Activated naive CD8-positive, alpha-beta T cell treated with anti-CD3 and anti-CD28 coated beads, Interleukin-2, amount 50 U/mL, for 24 hours (primary cell): ENCODE data around the gene FLNB.
A peak's percentile ranks its signal among the peaks of the same experiment; 100 is the strongest.

ENCODE experiments used
- ATAC-seq: fragments of 150-1000 bp; cut with Tn5 transposase; one replicate; pipeline ENCODE4 v1.10.0; 2021
- DNase-seq: peaks from one replicate; pipeline ENCODE4 v3.0.0; 2021
- H3K27ac Mint-ChIP-seq: one replicate; pipeline ENCODE4 v1.8.0; 2021; ENCODE audit warnings: mild to moderate bottlenecking, mixed read lengths
- H3K27me3 Mint-ChIP-seq: one replicate; pipeline ENCODE4 v1.8.0; 2021; ENCODE audit warnings: mixed read lengths
- H3K36me3 Mint-ChIP-seq: one replicate; pipeline ENCODE4 v1.8.0; 2021; ENCODE audit warnings: low read depth, mixed read lengths
- H3K4me1 Mint-ChIP-seq: one replicate; pipeline ENCODE4 v1.8.0; 2021; ENCODE audit warnings: mixed read lengths
- H3K4me3 Mint-ChIP-seq: one replicate; pipeline ENCODE4 v1.8.0; 2021; ENCODE audit warnings: mild to moderate bottlenecking, moderate library complexity, mixed read lengths
- H3K9me3 Mint-ChIP-seq: one replicate; pipeline ENCODE4 v1.8.0; 2021; ENCODE audit warnings: mixed read lengths

The FLNB gene

DNA sequence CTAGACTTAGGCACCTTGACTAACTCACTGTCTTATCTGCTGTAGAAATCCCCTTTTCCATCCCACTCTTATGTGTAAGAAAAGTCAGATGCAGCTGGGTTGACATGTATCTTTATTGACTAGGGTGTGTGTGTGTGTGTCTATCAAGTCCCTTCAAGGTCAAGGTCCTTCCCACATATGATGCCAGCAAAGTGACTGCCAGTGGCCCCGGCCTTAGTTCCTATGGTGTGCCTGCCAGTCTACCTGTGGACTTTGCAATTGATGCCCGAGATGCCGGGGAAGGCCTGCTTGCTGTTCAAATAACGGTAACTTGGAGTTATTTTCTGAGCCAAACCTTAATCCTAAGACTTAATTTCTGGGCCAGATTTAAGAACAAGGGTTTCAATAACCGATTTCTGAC is 126.2 kb downstream of the FLNB start:
- Mint-ChIP-seq H3K36me3 (peaks cover 22% of the 10 kb centered on the region), H3K4me1 (no peaks in the 10 kb centered on the region), H3K27ac (no peak overlapping the region), H3K27me3 (no peaks in the 10 kb centered on the region), H3K9me3 (no peaks in the 10 kb centered on the region), H3K4me3 (no peak overlapping the region)
- no peak for ATAC-seq
- no peak for DNase-seq

DNA sequence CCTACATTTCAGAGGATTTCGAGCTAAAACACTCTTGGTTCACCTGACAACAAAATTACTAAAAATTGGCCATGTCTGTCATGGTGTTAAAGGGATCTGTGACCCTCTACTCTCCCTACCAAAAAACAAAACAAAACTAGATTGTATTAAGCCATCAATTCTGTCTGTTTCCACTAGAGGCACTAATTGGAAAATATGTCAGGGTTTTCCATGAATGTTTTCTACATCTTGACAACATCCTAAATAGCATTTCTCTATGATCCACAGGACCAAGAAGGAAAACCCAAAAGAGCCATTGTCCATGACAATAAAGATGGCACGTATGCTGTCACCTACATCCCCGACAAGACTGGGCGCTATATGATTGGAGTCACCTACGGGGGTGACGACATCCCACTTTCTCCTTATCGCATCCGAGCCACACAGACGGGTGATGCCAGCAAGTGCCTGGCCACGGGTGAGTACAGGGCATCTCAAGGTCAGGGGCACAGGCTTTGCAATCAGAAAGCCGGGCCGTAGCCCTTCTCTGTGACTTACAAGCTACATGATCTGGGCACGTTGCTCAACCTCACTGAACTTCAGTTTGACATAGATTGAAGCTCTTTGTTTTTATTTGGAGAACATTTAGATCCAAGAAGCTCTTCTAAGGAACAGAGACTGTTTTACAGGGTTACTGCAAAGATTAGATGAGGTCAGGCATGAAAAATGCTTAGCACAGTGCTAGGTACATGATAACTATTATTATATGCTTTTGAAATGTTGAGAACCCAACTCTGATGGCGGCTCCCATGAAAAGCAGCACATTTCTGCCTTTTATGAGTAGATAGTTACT is 127.7 kb downstream of the FLNB start:
- no peaks in the 10 kb centered on the region for H3K27me3 Mint-ChIP-seq
- no peak overlapping the region for H3K4me3 Mint-ChIP-seq
- H3K9me3 Mint-ChIP-seq = no peaks in the 10 kb centered on the region
- peaks cover 23% of the 10 kb centered on the region for H3K36me3 Mint-ChIP-seq
- DNase-seq = no peak
- no peak for ATAC-seq
- H3K27ac Mint-ChIP-seq = no peak overlapping the region
- H3K4me1 Mint-ChIP-seq = no peaks in the 10 kb centered on the region

DNA sequence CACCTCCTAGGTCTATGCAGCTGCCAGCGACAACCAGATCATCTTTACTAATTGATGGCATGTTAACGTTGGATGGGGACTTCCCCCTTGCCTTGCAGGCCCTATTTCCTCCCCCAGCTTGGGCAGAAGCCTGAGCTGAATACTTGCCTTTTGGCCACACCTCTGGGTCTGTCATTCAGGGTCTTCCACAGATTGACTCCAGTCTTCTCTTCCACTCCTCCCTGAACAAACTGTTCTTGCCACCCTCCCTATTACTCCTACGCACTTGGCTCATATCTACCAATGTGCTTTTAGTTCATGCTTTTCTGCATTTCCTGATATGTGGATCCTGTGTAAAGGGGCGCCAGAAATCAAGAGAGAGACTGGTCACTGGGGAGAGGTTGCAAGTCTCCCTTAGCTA is 129.1 kb downstream of the FLNB start:
- Mint-ChIP-seq H3K4me1 (no peaks in the 10 kb centered on the region), H3K4me3 (no peak overlapping the region), H3K27me3 (no peaks in the 10 kb centered on the region), H3K9me3 (no peaks in the 10 kb centered on the region), H3K36me3 (peaks cover 23% of the 10 kb centered on the region), H3K27ac (no peak overlapping the region)
- DNase-seq = no peak
- ATAC-seq = no peak

DNA sequence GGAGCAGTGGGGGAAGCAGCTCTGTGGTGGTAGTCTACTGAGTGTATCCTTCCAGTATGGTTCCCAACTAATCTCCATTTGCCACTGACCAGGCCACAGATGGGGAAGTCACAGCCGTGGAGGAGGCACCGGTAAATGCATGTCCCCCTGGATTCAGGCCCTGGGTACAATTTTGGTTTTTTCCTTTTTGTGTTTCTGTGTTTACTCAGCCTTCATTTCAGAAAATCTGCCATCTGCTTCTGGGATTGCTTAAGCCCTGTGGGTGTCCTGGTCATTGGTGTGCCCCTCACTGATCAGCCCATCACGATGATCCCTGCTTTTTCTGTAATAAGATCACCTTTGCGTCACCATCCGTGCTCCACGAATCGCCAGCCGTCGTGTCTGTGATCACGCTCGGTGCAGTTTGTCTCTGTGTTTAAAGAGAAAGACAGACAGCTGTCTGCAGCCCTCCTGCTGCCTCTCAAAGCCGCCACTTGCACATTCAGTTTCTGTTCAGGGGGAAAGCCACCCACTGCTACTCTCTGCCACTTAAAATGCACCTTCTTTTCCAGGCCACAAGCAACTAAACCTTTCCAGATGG is 133.6 kb downstream of the FLNB start:
- peaks cover 14% of the 10 kb centered on the region for H3K36me3 Mint-ChIP-seq
- DNase-seq (no peak), ATAC-seq (no peak)
- H3K27me3 Mint-ChIP-seq = no peaks in the 10 kb centered on the region
- H3K4me3 Mint-ChIP-seq = no peak overlapping the region
- H3K9me3 Mint-ChIP-seq = no peaks in the 10 kb centered on the region
- no peak overlapping the region for H3K27ac Mint-ChIP-seq
- H3K4me1 Mint-ChIP-seq = no peaks in the 10 kb centered on the region

DNA sequence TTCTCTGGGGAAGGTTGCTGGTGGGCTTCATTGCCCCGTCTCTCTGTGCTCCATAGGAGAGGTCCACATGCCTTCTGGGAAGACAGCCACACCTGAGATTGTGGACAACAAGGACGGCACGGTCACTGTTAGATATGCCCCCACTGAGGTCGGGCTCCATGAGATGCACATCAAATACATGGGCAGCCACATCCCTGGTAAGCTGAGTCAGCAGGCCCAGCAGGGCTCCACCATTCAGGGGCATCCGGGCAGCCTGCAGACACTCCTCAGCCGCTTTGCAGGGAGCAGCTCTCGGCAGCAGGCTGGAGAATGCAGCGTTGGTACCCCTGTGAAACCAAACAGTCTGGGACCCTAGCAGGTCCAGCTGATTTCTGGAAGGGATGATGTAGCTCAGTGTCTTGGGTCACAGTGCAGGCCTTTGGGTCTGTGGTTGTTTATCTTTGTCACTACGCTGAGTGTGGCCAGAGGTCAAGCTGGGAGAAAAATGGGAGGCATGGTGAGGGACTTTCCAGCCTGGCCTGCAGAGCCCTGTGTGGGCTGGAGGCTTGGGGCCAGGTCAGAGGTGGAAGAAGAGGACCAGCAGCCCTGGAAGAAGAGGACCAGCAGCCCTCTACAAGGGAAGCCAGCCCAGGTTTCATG is 135.3 kb downstream of the FLNB start:
- peaks cover 17% of the 10 kb centered on the region for H3K36me3 Mint-ChIP-seq

DNA sequence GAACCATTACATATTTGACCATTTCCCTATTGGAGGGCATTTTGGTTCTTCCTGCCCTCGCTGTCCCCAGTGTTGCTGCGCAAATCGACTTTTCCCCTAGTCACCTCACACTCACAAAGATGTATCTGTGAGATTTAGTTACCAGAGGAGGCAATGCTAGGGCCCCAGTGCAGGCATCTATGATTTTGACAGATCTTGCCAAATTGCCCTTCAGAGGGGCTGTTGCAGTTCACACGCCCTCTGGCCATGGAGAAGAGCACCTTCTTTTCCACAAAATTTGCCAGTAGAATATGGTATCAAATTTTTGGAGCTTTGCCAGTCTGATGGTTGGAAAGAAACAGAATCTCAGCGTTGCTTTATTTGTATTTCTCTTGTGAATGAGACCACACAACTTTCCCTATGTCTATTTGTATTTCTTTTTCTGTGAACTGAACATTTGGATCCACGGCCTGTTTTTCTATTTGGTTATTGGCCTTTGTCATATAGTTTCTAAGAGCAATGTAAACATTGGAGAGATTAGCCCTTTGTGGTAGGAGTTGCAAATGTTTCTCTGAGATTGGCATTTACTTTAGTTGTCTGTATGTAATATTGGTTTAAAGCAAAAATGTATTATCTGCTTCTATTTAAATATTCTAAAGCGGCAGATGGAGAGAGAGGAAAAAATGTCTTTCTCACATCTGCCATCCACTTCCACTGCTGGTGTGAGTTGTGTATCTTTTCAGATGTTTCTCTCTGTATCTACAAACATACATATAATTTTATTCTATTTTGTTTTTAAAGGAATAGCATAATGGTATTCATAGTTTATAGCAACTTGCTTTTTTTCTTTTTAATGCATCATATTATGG is 136.5 kb downstream of the FLNB start:
- no peaks in the 10 kb centered on the region for H3K4me1 Mint-ChIP-seq
- DNase-seq (no peak), ATAC-seq (no peak)
- no peak overlapping the region for H3K4me3 Mint-ChIP-seq
- H3K9me3 Mint-ChIP-seq = no peaks in the 10 kb centered on the region
- peaks cover 16% of the 10 kb centered on the region for H3K36me3 Mint-ChIP-seq
- H3K27me3 Mint-ChIP-seq = no peaks in the 10 kb centered on the region
- no peak overlapping the region for H3K27ac Mint-ChIP-seq

More for the DNA sequence above, 135.3 kb downstream of the FLNB start:
- Mint-ChIP-seq H3K4me3 (no peak overlapping the region), H3K27me3 (no peaks in the 10 kb centered on the region), H3K27ac (no peak overlapping the region), H3K9me3 (no peaks in the 10 kb centered on the region), H3K4me1 (no peaks in the 10 kb centered on the region)
- ATAC-seq = no peak
- DNase-seq = no peak

DNA sequence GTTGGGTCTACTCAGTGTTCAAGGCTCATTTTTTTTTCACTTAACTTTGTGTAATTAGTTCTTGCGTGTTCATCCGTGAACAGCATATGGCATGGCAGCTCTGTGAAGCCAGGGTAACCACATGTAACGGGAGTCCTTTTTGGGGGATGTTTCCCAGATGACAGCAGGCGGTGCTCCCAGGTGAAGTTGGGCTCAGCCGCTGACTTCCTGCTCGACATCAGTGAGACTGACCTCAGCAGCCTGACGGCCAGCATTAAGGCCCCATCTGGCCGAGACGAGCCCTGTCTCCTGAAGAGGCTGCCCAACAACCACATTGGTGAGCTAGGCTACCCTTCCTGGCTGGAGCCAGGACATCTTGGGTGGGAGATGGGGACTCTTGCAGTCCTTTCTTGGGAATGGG is 139.8 kb downstream of the FLNB start:
- Mint-ChIP-seq H3K9me3 (no peaks in the 10 kb centered on the region), H3K27me3 (no peaks in the 10 kb centered on the region), H3K27ac (no peak overlapping the region), H3K4me1 (no peaks in the 10 kb centered on the region), H3K36me3 (peaks cover 13% of the 10 kb centered on the region), H3K4me3 (no peak overlapping the region)
- ATAC-seq = no peak
- DNase-seq = no peak

DNA sequence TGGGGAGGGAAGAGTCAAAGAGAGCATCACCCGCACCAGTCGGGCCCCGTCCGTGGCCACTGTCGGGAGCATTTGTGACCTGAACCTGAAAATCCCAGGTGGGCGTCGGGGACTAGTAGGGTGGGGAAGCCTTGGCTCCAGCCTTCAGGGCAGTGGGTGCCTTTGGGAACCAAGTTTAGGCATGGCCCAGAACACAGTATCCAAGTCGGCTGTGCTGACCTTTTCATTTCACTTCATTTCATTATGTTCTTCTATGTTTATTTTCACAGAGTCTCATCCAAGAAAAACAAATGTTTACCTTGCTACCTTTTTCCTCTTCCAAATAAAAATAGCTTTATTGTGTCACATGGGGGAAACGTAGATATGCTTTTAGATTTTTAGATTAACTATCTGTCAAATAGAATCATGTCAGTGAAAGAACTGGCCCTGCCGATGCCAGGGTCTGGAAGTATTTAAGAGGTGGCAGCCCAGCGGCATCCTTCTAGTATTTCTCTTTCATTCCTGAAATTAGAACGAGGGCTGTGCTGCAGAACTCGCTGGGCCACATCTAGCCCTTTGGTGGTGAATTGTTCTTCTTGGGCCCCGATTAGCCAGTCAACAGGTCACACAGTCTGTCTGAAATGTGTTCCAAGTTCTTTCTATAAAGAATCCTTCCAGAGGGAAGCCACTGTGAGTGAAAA is 142.0 kb downstream of the FLNB start:
- Mint-ChIP-seq H3K9me3 (no peaks in the 10 kb centered on the region), H3K4me3 (no peak overlapping the region), H3K4me1 (no peaks in the 10 kb centered on the region), H3K36me3 (peaks cover 10% of the 10 kb centered on the region), H3K27ac (no peak overlapping the region), H3K27me3 (no peaks in the 10 kb centered on the region)
- ATAC-seq (no peak), DNase-seq (no peak)

DNA sequence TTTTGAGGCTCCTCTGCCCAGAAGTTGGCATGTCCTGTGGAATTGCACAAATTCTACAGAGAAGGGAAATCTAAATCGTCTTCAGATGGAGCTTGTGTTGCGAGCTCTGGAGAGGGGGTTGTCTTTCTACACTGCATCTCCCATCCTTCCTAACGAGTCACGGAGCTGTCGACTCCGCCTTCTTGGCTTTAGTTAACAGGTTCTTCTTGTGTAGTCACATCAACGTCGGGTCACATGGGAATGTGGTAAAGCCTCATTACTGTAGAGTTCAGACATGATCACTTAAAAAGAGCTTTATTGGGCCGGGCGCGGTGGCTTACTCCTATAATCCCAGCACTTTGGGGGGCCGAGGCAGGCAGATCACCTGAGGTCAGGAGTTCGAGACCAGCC is 142.6 kb downstream of the FLNB start:
- ATAC-seq (no peak), DNase-seq (no peak)
- no peak overlapping the region for H3K4me3 Mint-ChIP-seq
- peaks cover 10% of the 10 kb centered on the region for H3K36me3 Mint-ChIP-seq
- H3K9me3 Mint-ChIP-seq = no peaks in the 10 kb centered on the region
- H3K4me1 Mint-ChIP-seq = no peaks in the 10 kb centered on the region
- no peaks in the 10 kb centered on the region for H3K27me3 Mint-ChIP-seq
- no peak overlapping the region for H3K27ac Mint-ChIP-seq

DNA sequence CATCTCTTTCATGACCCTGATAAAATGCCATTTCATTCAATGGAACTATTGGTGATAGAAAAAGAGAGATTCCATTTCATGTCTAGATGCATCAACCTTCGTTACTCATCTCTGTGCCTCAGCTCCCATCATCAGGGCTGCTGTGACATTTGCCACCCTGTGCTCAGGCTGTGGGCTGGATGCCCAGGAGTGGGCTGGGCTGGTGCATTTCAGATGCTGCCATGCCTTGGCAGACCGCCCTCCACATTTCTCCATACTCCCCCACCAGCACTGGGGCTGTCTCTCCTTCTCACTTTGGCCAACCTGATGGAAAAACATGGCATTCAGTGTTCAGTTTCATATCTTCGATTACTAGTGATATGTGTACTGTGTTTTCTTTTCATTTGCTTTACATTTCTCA is 143.4 kb downstream of the FLNB start:
- ATAC-seq (peak; percentile 24), DNase-seq (no peak)
- H3K4me3 Mint-ChIP-seq = no peak overlapping the region
- H3K36me3 Mint-ChIP-seq = peaks cover 10% of the 10 kb centered on the region
- no peak overlapping the region for H3K27ac Mint-ChIP-seq
- no peaks in the 10 kb centered on the region for H3K9me3 Mint-ChIP-seq
- no peaks in the 10 kb centered on the region for H3K27me3 Mint-ChIP-seq
- H3K4me1 Mint-ChIP-seq = no peaks in the 10 kb centered on the region

DNA sequence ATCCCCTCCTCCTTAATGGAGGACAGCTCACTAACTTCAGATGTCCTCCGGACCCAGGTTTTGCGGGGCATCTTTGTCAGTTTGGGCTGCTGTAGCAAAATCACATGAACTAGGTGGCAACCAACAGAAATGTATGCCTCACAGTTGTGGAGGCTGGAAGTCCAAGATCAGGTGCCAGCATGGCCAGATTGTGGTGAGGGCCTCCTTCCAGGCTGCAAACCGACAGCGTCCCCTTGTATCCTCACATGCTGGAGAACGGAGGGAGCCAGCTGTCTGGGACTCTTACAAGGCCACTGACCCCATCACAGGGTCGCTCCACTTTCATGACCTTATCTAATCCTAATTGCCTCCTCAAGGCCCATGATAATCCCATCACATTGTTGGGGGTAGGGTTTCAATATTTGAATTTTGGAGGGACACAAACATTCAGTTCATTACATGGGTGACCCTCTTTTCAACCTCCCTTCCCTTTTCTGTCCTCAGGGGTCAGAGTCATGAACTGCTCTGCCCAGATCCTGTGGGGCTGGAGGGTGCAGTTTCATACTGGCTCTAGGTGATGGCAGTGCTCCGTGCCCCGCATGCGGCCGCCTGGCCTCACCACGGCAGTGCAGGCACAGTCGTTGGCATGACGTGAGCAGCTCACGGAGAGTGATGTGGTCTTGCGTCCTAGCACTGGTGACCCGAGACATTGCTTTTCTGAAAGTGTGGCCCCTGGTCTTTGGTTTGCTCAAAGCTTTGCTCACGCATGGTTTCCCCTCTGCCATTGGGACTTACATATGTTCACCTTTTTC is 144.2 kb downstream of the FLNB start:
- Mint-ChIP-seq H3K27ac (no peak overlapping the region), H3K4me1 (no peaks in the 10 kb centered on the region), H3K9me3 (no peaks in the 10 kb centered on the region), H3K36me3 (peaks cover 10% of the 10 kb centered on the region), H3K4me3 (no peak overlapping the region), H3K27me3 (no peaks in the 10 kb centered on the region)
- DNase-seq (no peak), ATAC-seq (no peak)

DNA sequence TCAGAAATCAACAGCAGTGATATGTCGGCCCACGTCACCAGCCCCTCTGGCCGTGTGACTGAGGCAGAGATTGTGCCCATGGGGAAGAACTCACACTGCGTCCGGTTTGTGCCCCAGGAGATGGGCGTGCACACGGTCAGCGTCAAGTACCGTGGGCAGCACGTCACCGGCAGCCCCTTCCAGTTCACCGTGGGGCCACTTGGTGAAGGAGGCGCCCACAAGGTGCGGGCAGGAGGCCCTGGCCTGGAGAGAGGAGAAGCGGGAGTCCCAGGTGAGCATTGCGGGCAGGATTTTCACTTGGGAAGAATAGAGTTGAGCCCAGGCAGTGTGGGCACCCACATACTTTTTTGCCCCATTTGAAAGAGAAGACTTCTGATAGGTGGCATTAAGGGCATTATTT is 145.1 kb downstream of the FLNB start:
- H3K36me3 Mint-ChIP-seq = peaks cover 6% of the 10 kb centered on the region
- H3K27ac Mint-ChIP-seq = no peak overlapping the region
- no peaks in the 10 kb centered on the region for H3K9me3 Mint-ChIP-seq
- no peak overlapping the region for H3K4me3 Mint-ChIP-seq
- H3K27me3 Mint-ChIP-seq = no peaks in the 10 kb centered on the region
- ATAC-seq (no peak), DNase-seq (no peak)
- no peaks in the 10 kb centered on the region for H3K4me1 Mint-ChIP-seq

DNA sequence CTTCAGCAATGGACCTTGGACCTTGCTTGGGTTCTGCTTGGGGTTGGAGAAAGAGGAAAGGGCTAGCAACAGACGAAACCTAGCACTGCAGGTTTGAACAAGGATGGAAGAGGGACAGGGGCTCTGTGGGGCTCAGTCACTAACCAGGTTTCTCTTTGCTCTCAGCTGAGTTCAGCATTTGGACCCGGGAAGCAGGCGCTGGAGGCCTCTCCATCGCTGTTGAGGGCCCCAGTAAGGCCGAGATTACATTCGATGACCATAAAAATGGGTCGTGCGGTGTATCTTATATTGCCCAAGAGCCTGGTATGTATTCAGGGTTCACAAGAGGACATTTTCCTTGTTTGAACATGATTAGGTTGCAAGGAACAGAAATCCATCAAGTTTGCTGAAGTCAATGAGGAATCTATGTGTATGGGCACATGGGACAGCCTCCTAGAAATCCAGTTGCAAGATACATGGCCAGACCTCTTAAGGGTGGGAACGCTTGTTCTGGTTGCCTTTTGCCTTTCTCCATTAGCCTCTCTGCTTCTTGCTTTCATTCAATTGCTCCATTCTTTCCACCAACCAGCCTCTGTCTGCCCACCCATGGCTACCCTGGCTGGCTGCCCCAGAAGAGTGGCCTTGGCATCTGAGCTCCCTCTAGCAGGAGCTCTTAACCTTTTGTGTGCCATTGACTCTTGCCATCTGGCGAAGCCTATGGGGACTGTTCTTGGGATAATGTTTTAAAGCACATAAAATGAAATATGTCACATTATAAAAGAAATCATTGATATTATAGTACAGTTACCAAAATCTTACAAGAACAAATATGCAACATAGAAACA is 146.6 kb downstream of the FLNB start:
- H3K27ac Mint-ChIP-seq = no peak overlapping the region
- no peaks in the 10 kb centered on the region for H3K36me3 Mint-ChIP-seq
- H3K4me1 Mint-ChIP-seq = no peaks in the 10 kb centered on the region
- DNase-seq (no peak), ATAC-seq (no peak)
- H3K27me3 Mint-ChIP-seq = no peaks in the 10 kb centered on the region
- H3K9me3 Mint-ChIP-seq = no peaks in the 10 kb centered on the region
- H3K4me3 Mint-ChIP-seq = no peak overlapping the region
